GM18505 (cell line): ENCODE results near the gene TCF23.
"Not testable (repeated sequence)": the region's sequence is repeated elsewhere in the genome, so short reads cannot be mapped to it uniquely, and the experiment has no call there.

Experiments used
- ATAC-seq: cut with Tn5 transposase; IDR thresholded peaks from one replicate; pipeline ENCODE4 v1.9.1; 2021; ENCODE audit not compliant: unreplicated experiment
- POLR2A ChIP-seq: IDR thresholded peaks from 4 replicates; pipeline ENCODE4 v1.6.1; 2011; ENCODE audit warnings: borderline replicate concordance; ENCODE audit not compliant: insufficient read depth, insufficient read length; ENCODE audit errors: extremely low read depth

Gene TCF23

GRCh38 chr2:27184115-27184514 lies 35.3 kb downstream of the TCF23 start:
- no peak for ATAC-seq
- no peak for TF ChIP-seq POLR2A

- ATAC-seq, result no peak
- TF ChIP-seq POLR2A, result no peak
Measured at GRCh38 chr2:27185331-27186026, 36.7 kb downstream of the TCF23 start.

GRCh38 chr2:27186613-27187345 lies 38.0 kb downstream of the TCF23 start:
- no peak for ATAC-seq
- TF ChIP-seq POLR2A, result no peak

GRCh38 chr2:27189989-27190388 lies 41.2 kb downstream of the TCF23 start:
- TF ChIP-seq POLR2A, result no peak
- no peak for ATAC-seq

- TF ChIP-seq POLR2A, result no peak
- no peak for ATAC-seq
Measured at GRCh38 chr2:27191070-27191829, 42.4 kb downstream of the TCF23 start.

DNA sequence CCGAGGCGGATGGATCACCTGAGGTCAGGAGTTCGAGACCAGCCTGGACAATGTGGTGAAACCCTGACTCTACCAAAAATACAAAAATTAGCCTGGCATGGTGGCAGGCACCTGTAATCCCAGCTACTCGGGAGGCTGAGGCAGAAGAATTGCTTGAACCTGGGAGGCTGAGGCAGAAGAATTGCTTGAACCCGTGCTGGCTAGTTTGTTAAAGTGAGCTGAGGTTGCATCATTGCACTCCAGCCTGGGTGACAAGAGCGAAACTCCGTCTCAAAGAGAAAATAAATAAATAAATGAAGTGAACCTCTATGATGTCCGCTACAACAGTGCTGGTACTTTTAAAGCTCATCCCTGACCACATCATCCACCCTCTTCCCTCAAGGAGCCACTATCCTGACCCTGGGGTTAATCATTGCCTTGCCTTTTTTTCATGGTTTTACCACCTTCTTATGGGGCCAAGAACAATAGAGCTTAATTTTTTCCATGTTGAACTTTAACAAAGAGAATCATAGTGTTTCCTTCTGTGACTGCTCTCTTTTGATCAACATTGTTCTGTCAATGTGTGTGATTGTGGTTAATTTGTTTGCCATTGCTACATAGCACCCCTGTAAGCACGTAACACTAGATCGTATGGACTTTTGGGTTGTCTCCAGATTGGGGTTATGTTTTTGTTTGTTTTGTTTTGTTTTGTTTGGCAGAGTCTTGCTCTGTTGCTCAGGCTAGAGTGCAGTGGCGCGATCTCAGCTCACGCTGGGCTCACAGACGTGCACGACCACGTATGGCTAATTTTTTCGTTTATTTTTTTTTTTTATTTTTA lies 45.9 kb downstream of the TCF23 start:
- ATAC-seq, result no peak
- TF ChIP-seq POLR2A, result no peak

GRCh38 chr2:27195799-27196198 lies 47.0 kb downstream of the TCF23 start:
- not testable (repeated sequence) for ATAC-seq

DNA sequence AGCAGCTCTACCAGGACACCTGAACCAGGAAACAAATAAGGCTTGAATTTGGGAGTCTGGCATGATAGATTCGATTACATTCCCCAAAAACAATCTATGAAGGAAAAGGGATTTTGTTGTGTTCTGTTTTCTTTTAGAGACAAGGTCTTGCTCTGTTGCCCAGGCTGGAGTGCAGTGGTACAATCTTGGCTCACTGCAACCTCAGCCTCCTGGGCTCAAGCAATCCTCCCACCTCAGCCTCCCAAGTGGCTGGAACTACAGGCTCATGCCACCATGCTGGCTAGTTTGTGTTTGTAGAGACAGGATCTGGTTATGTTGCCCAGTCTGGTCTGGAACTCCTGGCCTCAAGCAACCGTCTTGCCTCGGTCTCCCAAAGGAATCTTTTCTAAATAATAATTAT lies 49.3 kb downstream of the TCF23 start:
- ATAC-seq, result not testable (repeated sequence)

- no peak for ATAC-seq
- TF ChIP-seq POLR2A, result no peak
Measured at GRCh38 chr2:27198627-27199026, 49.8 kb downstream of the TCF23 start.

- ATAC-seq, result no peak
- TF ChIP-seq POLR2A, result no peak
Measured at GRCh38 chr2:27199241-27199640, 50.4 kb downstream of the TCF23 start.

GRCh38 chr2:27201675-27202074 lies 52.9 kb downstream of the TCF23 start:
- no peak for TF ChIP-seq POLR2A
- no peak for ATAC-seq

DNA sequence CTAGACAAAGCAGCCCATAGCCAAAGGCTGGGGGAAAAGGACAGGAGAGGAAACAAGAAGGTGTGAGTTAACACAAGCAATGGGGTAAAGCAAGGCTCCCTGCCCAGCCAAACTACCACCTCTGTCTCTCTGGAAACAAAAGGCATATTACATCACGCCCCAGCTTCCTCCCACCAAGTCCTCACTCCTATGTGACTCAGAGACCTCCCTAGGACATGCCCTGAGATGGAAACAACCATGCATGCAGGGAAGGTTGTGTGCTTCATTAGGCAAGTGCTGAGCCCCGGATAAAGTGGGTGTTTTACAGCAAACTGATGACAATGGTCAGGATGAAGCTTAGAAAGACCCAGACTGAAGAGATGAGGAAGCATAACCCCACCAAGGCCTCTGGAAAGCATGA lies 54.0 kb downstream of the TCF23 start:
- TF ChIP-seq POLR2A, result no peak
- ATAC-seq, result no peak

GRCh38 chr2:27203741-27204140 lies 54.9 kb downstream of the TCF23 start:
- no peak for ATAC-seq
- no peak for TF ChIP-seq POLR2A
